Activated CD8-positive, alpha-beta T cell treated with anti-CD3 and anti-CD28 coated beads for 36 hours (primary cell): ENCODE data around the gene SUGCT. TPM values are rescaled to one million over a fixed set of nuclear protein-coding genes. Genes with fewer than 3 reads are reported as not detected.

ENCODE experiments used
- ATAC-seq: fragments of 200-7000 bp; cut with Tn5 transposase; one replicate; pipeline ENCODE4 v1.10.0; 2021; ENCODE audit warnings: mild to moderate bottlenecking, moderate library complexity
- CTCF ChIA-PET: fragments of 350-600 bp; sonication (Branson Sonifier 250); formaldehyde crosslinking; loops from one replicate; lab custom pipeline; 2021; ENCODE audit warnings: antibody characterized with exemption; lab: Charles Lee
- POLR2A ChIA-PET: fragments of 350-600 bp; sonication (Branson Sonifier 250); formaldehyde crosslinking; loops from one replicate; lab custom pipeline; 2021; ENCODE audit warnings: antibody characterized with exemption; lab: Charles Lee
- DNase-seq: peaks from one replicate; pipeline ENCODE4 v3.0.0-alpha.2; 2020
- H3K27ac Mint-ChIP-seq: one replicate; pipeline ENCODE4 v1.8.0; 2021; ENCODE audit warnings: mild to moderate bottlenecking, mixed read lengths
- H3K27me3 Mint-ChIP-seq: one replicate; pipeline ENCODE4 v1.8.0; 2021; ENCODE audit warnings: mixed read lengths
- H3K36me3 Mint-ChIP-seq: one replicate; pipeline ENCODE4 v1.8.0; 2021; ENCODE audit warnings: low read depth, mixed read lengths
- H3K4me1 Mint-ChIP-seq: one replicate; pipeline ENCODE4 v1.8.0; 2021; ENCODE audit warnings: low read depth, mixed read lengths
- H3K4me3 Mint-ChIP-seq: one replicate; pipeline ENCODE4 v1.8.0; 2021; ENCODE audit warnings: mild to moderate bottlenecking, moderate library complexity, mixed read lengths
- H3K9me3 Mint-ChIP-seq: one replicate; pipeline ENCODE4 v1.8.0; 2021; ENCODE audit warnings: mixed read lengths
- intact Hi-C: fragments of 100-400 bp; cut with micrococcal nuclease; formaldehyde crosslinking; loops from one replicate; pipeline ENCODE4 v1.10.0; 2022
- total RNA-seq, 2 experiments: library from RNA; stranded (reverse); gene quantifications; one replicate each; pipeline ENCODE4 v1.2.3, GENCODE V29; 2021
- TF ChIP-seq, protein P1 (sequence below): fragments of 200-600 bp; IDR thresholded peaks from one replicate; pipeline ENCODE4 v1.8.0; 2022; ENCODE audit warnings: antibody characterized with exemption, mild to moderate bottlenecking

Gene SUGCT
- total RNA-seq, 2 experiments from 2014 or later: 1.6 to 2.0 TPM

DNA sequence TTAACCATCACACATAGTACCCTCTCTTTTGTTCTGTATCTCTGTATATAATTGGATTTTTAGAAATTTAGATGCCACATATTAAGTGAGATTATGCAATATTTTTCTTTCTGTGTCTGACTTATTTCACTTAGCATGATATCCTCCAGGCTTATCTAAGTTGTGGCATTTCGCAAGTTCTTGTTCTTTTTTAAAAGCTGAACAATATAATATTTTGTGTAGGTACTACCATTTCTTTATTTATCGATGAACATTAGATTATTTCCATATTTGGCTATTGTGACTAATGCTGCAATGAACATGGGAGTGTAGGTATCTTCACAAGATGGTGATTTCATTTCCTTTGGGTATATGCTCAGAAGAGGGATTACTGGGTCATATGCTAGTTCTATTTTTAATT lies 295.0 kb downstream of the SUGCT start:
- Mint-ChIP-seq H3K4me1 (no peaks in the 10 kb centered on the region), H3K9me3 (peaks cover 11% of the 10 kb centered on the region), H3K27me3 (no peaks in the 10 kb centered on the region), H3K27ac (no peak overlapping the region), H3K36me3 (no peaks in the 10 kb centered on the region), H3K4me3 (no peak overlapping the region)
- TF ChIP-seq, protein P1, sequence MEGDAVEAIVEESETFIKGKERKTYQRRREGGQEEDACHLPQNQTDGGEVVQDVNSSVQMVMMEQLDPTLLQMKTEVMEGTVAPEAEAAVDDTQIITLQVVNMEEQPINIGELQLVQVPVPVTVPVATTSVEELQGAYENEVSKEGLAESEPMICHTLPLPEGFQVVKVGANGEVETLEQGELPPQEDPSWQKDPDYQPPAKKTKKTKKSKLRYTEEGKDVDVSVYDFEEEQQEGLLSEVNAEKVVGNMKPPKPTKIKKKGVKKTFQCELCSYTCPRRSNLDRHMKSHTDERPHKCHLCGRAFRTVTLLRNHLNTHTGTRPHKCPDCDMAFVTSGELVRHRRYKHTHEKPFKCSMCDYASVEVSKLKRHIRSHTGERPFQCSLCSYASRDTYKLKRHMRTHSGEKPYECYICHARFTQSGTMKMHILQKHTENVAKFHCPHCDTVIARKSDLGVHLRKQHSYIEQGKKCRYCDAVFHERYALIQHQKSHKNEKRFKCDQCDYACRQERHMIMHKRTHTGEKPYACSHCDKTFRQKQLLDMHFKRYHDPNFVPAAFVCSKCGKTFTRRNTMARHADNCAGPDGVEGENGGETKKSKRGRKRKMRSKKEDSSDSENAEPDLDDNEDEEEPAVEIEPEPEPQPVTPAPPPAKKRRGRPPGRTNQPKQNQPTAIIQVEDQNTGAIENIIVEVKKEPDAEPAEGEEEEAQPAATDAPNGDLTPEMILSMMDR: no peak
- DNase-seq (no peak), ATAC-seq (no peak)
- ChIA-PET POLR2A (no interaction called here), CTCF (no interaction called here)
- intact Hi-C loops: no loop called here

DNA sequence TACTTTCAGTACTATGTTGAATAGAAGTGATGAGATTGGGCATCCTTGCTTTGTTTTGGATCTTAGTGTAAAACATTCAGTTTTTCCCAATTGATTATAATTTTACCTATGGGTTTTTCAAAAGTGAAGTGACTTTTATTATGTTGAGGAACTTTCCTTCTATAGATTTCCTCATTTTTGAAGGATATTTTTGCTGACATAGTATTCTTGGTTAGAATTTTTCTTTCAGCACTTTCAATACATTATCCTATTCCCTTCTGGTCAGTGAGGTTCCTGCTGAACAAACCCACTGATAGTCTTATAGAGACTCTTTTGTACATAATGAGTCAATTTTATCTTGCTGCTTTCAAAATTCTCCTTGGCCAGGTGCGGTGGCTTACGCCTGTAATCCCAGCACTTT lies 297.2 kb downstream of the SUGCT start:
- ChIA-PET CTCF (no interaction called here), POLR2A (no interaction called here)
- ATAC-seq (no peak), DNase-seq (no peak)
- TF ChIP-seq, protein P1: no peak
- intact Hi-C loops: no loop called here
- Mint-ChIP-seq H3K9me3 (peaks cover 11% of the 10 kb centered on the region), H3K36me3 (no peaks in the 10 kb centered on the region), H3K4me1 (no peaks in the 10 kb centered on the region), H3K27ac (no peak overlapping the region), H3K4me3 (no peak overlapping the region), H3K27me3 (no peaks in the 10 kb centered on the region)

DNA sequence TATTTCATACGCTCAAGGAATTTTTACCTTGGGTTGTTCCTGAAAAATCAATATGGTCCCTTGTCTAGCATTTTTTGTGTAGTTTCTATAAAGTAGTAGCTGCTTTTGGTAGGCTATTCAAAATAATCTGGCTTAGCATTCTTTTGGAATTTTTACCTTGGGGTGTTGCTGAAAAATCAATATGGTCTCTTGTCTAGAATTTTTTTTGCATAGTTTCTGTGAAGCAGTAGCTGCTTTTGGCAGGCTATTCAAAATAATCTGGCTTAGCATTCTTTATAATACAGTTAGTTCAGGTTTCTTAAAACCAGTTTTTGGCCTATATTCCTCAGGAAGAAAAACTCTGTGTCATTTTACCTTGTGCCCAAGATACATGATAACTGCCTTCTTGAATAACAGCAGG lies 301.9 kb downstream of the SUGCT start:
- intact Hi-C loops: no loop called here
- Mint-ChIP-seq H3K9me3 (peaks cover 20% of the 10 kb centered on the region), H3K27me3 (no peaks in the 10 kb centered on the region), H3K4me1 (no peaks in the 10 kb centered on the region), H3K36me3 (no peaks in the 10 kb centered on the region), H3K27ac (no peak overlapping the region), H3K4me3 (no peak overlapping the region)
- ATAC-seq (no peak), DNase-seq (no peak)
- ChIA-PET CTCF (no interaction called here), POLR2A (no interaction called here)
- TF ChIP-seq, protein P1: no peak

DNA sequence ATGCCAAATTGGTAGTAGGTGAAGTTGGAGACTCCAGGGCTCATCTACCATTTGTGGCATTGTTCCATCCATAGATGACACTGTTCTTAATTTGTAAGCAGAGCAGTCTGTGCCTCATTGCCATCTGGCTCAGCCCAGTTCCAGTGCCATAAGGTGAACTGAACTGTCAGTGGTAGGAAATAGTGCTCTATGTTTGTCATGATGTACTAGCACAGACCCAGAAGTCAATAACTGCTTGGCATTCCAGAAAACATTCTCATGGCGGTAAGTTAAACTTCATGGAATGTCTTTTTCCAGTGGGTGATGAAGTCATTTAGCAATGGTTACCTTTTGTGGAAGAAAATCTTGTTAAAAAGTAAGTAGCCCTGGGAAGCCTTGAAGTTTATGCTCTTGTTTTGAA lies 302.7 kb downstream of the SUGCT start:
- no peaks in the 10 kb centered on the region for H3K36me3 Mint-ChIP-seq
- ATAC-seq (no peak), DNase-seq (no peak)
- no peak overlapping the region for H3K4me3 Mint-ChIP-seq
- peaks cover 21% of the 10 kb centered on the region for H3K9me3 Mint-ChIP-seq
- H3K27me3 Mint-ChIP-seq: no peaks in the 10 kb centered on the region
- ChIA-PET CTCF (no interaction called here), POLR2A (no interaction called here)
- H3K4me1 Mint-ChIP-seq: no peaks in the 10 kb centered on the region
- TF ChIP-seq, protein P1: no peak
- intact Hi-C loops: no loop called here
- H3K27ac Mint-ChIP-seq: no peak overlapping the region

DNA sequence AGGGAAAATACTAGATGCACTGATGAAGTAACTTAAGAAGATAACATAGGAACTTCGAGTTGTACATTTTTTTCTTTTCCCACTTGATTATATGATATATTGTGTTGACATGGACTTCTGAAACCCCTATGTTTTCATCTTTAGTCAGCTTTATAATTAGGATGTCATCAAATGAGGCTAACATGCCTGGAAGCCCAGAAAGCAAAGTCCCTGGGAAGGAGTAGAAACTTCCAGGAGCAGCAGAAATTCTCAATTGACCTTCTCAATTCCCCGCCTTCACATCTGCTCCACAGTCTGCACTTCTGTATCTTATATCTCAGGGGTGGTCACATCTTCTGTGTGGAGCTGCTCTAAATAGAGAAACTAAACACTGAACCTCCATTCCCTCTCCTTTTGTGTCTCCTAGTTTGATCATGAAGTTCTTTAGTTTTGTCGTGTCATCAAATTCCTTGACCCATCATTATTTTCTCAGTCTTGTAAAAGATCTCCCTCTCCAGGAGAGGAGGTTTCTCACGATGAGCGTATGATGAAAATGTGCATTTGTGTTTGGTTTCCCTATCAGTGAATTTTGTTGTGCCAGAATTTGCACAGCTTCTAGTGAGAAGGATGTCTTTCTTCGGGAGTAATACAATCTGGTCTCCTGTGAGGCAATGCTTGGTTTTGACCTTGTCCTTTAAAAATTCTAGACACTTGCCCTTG lies 303.3 kb downstream of the SUGCT start:
- H3K4me1 Mint-ChIP-seq: no peaks in the 10 kb centered on the region
- no peak overlapping the region for H3K27ac Mint-ChIP-seq
- no peak overlapping the region for H3K4me3 Mint-ChIP-seq
- CTCF ChIA-PET: no interaction called here
- intact Hi-C loops: no loop called here
- no peaks in the 10 kb centered on the region for H3K36me3 Mint-ChIP-seq
- H3K27me3 Mint-ChIP-seq: no peaks in the 10 kb centered on the region
- no peak for ATAC-seq
- TF ChIP-seq, protein P1: no peak
- POLR2A ChIA-PET: no interaction called here
- peaks cover 15% of the 10 kb centered on the region for H3K9me3 Mint-ChIP-seq
- DNase-seq: no peak
